Ishikawa (cell line): ENCODE measurements around the gene EDARADD.

Experiments
- CREB1 ChIP-seq: IDR thresholded peaks from 2 replicates; pipeline ENCODE4 v1.6.1; 2012; ENCODE audit warnings: low read depth
- EGR1 ChIP-seq: IDR thresholded peaks from 2 replicates; pipeline ENCODE4 v1.6.1; 2012
- EP300 ChIP-seq: IDR thresholded peaks from 2 replicates; pipeline ENCODE4 v1.6.1; 2012; ENCODE audit warnings: borderline replicate concordance
- REST ChIP-seq: IDR thresholded peaks from 2 replicates; pipeline ENCODE4 v1.6.1; 2012; ENCODE audit warnings: low read depth, mild to moderate bottlenecking
- TCF12 ChIP-seq: IDR thresholded peaks from 2 replicates; pipeline ENCODE4 v1.6.1; 2012; ENCODE audit warnings: low read depth
- TF ChIP-seq, protein P1 (sequence below): IDR thresholded peaks from 2 replicates; pipeline ENCODE4 v1.6.1; 2012

DNA sequence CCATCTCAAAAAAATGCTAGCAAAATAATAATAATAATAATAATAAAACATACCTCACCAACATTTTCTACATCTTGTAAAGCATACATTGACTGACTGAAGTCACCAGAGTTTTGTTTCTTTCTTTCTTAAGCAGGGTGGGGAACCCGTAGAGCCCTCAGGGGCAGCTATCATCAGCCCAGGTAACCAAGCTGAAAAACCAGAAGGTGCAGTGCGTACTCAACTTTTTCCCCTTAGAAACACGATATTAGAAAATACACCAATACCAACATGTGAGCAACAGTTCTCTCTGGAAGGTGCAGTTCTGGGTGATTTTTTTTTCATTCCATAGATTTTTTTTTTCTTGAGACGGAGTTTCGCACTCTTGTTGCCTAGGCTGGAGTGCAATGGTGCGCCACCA is 75.4 kb downstream of the EDARADD start:
- TF ChIP-seq TCF12 = no peak
- no peak for TF ChIP-seq CREB1
- no peak for TF ChIP-seq REST
- TF ChIP-seq EP300 = no peak
- TF ChIP-seq EGR1 = no peak
- TF ChIP-seq, protein P1, sequence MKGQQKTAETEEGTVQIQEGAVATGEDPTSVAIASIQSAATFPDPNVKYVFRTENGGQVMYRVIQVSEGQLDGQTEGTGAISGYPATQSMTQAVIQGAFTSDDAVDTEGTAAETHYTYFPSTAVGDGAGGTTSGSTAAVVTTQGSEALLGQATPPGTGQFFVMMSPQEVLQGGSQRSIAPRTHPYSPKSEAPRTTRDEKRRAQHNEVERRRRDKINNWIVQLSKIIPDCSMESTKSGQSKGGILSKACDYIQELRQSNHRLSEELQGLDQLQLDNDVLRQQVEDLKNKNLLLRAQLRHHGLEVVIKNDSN = no peak
